ENCODE data around the gene ZFAND3. TPM values are rescaled to one million over a fixed set of nuclear protein-coding genes. Genes with fewer than 3 reads are reported as not detected.

The ZFAND3 gene
- total RNA-seq, 1 experiment from 2014 or later = 47.2 TPM

DNA sequence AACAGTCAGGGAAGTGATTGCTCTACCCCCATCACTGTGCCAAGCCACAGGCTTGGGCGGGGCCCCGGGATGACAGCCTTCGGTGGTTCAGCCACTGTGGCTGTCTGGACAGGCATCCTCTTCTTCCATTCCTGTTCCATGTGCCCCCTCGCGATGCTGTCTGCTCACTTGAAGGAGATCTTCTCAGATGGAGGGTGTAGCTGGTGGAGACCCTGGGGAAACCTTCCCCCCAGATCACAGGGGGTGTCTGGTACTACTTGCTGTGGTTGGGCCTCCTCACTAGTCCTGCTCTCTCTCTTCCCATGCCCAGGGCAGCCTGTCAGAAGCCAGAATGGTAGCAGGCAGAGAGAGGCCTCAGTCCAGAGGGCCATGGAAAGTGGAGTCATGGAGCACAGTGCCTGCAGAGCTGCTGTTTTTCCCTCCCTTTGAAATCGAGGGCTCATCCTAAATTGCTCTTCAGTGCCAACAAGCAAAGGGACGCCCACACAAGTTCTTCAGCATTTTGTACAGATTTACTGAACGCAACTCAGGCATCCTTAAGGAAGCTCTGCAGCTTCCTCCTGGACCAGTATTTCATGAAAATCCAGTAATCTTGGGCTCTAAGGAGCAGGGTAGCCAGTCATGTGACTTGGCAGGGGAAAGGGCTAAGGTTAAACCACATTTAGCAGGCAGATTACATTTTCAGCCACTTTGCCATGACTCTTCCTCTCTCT lies 326.6 kb downstream of the ZFAND3 start:
- Histone ChIP-seq H3K79me2 (ENCODE audit: insufficient read depth, low read length) (no peaks in the 10 kb centered on the region), H3K9me2 (ENCODE audit: insufficient read depth) (no peaks in the 10 kb centered on the region), H3K36me3 (ENCODE audit: control insufficient read depth in 1 of 2, insufficient read depth in 2 of 2, low read length in 2 of 2) (no peaks in the 10 kb centered on the region), H3K27me3 (ENCODE audit: insufficient read depth, low read length) (no peaks in the 10 kb centered on the region), H3K4me3 (replicated peaks in 1 of 2; ENCODE audit: low read depth in 1 of 2, low read length in 2 of 2) (no peak overlapping the region), H4K20me1 (ENCODE audit: insufficient read depth) (no peaks in the 10 kb centered on the region), H2AFZ (ENCODE audit: low read depth, low read length, poor library complexity, severe bottlenecking) (no peak overlapping the region), H3K9ac (ENCODE audit: low read length) (no peak overlapping the region), H3K9me3 (ENCODE audit: control insufficient read depth in 1 of 2, insufficient read depth in 1 of 2, low read depth in 1 of 2, low read length in 2 of 2) (no peaks in the 10 kb centered on the region), H3K27ac (ENCODE audit: low read depth, low read length) (no peak overlapping the region), H3K4me1 (ENCODE audit: control insufficient read depth in 1 of 2, insufficient read depth in 2 of 2, low read length in 2 of 2) (no peaks in the 10 kb centered on the region), H3K4me2 (ENCODE audit: low read length) (no peak overlapping the region)
- RAD21 ChIA-PET (ENCODE audit: low non-redundant PET in 1 of 2, low total read pairs in 2 of 2, uncharacterized antibody in 2 of 2, unreplicated experiment in 2 of 2) = no interaction called here
- ATAC-seq (no peak), DNase-seq (ENCODE audit: low read depth, low spot score) (no peak)
- CTCF ChIA-PET = no interaction called here
- no TSS peak for BruUV-seq (replicated peaks)
- POLR2A ChIA-PET = no interaction called here
- TF ChIP-seq EZH2phosphoT487 (IDR thresholded peaks at IDR 0.05; ENCODE audit: borderline replicate concordance) (no peak), SRF (IDR thresholded peaks at IDR 0.05; ENCODE audit: low read depth) (no peak), ZNF274 (IDR thresholded peaks at IDR 0.05; ENCODE audit: low read depth, low read length) (no peak), CEBPB (IDR thresholded peaks at IDR 0.05; ENCODE audit: low read depth) (no peak), SP1 (IDR thresholded peaks at IDR 0.05; ENCODE audit: low read depth) (no peak), EZH2 (IDR thresholded peaks at IDR 0.05) (no peak), ELF1 (IDR thresholded peaks at IDR 0.05; ENCODE audit: borderline replicate concordance, low read depth) (no peak), TCF7L2 (IDR thresholded peaks at IDR 0.05; ENCODE audit: borderline replicate concordance, extremely low read depth, insufficient read depth, insufficient read length) (no peak), SIN3A (IDR thresholded peaks at IDR 0.05; ENCODE audit: low read depth) (no peak), EGR1 (IDR thresholded peaks at IDR 0.05; ENCODE audit: low read depth) (no peak), RAD21 (IDR thresholded peaks at IDR 0.05; ENCODE audit: low read depth) (no peak)
- TF ChIP-seq, protein P1, sequence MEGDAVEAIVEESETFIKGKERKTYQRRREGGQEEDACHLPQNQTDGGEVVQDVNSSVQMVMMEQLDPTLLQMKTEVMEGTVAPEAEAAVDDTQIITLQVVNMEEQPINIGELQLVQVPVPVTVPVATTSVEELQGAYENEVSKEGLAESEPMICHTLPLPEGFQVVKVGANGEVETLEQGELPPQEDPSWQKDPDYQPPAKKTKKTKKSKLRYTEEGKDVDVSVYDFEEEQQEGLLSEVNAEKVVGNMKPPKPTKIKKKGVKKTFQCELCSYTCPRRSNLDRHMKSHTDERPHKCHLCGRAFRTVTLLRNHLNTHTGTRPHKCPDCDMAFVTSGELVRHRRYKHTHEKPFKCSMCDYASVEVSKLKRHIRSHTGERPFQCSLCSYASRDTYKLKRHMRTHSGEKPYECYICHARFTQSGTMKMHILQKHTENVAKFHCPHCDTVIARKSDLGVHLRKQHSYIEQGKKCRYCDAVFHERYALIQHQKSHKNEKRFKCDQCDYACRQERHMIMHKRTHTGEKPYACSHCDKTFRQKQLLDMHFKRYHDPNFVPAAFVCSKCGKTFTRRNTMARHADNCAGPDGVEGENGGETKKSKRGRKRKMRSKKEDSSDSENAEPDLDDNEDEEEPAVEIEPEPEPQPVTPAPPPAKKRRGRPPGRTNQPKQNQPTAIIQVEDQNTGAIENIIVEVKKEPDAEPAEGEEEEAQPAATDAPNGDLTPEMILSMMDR (IDR thresholded peaks at IDR 0.05 in 2 of 3, conservative IDR thresholded peaks at IDR 0.05 in 1 of 3; ENCODE audit: borderline replicate concordance in 1 of 3, insufficient read depth in 1 of 3, low read depth in 2 of 3, low read length in 2 of 3) = no peak
- TF ChIP-seq, protein P2, sequence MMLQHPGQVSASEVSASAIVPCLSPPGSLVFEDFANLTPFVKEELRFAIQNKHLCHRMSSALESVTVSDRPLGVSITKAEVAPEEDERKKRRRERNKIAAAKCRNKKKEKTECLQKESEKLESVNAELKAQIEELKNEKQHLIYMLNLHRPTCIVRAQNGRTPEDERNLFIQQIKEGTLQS (IDR thresholded peaks at IDR 0.05) = no peak
- TF ChIP-seq, protein P3, sequence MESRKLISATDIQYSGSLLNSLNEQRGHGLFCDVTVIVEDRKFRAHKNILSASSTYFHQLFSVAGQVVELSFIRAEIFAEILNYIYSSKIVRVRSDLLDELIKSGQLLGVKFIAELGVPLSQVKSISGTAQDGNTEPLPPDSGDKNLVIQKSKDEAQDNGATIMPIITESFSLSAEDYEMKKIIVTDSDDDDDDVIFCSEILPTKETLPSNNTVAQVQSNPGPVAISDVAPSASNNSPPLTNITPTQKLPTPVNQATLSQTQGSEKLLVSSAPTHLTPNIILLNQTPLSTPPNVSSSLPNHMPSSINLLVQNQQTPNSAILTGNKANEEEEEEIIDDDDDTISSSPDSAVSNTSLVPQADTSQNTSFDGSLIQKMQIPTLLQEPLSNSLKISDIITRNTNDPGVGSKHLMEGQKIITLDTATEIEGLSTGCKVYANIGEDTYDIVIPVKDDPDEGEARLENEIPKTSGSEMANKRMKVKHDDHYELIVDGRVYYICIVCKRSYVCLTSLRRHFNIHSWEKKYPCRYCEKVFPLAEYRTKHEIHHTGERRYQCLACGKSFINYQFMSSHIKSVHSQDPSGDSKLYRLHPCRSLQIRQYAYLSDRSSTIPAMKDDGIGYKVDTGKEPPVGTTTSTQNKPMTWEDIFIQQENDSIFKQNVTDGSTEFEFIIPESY (IDR thresholded peaks at IDR 0.05; ENCODE audit: extremely low read depth, insufficient replicate concordance, low read length) = no peak
- TF ChIP-seq, protein P4, sequence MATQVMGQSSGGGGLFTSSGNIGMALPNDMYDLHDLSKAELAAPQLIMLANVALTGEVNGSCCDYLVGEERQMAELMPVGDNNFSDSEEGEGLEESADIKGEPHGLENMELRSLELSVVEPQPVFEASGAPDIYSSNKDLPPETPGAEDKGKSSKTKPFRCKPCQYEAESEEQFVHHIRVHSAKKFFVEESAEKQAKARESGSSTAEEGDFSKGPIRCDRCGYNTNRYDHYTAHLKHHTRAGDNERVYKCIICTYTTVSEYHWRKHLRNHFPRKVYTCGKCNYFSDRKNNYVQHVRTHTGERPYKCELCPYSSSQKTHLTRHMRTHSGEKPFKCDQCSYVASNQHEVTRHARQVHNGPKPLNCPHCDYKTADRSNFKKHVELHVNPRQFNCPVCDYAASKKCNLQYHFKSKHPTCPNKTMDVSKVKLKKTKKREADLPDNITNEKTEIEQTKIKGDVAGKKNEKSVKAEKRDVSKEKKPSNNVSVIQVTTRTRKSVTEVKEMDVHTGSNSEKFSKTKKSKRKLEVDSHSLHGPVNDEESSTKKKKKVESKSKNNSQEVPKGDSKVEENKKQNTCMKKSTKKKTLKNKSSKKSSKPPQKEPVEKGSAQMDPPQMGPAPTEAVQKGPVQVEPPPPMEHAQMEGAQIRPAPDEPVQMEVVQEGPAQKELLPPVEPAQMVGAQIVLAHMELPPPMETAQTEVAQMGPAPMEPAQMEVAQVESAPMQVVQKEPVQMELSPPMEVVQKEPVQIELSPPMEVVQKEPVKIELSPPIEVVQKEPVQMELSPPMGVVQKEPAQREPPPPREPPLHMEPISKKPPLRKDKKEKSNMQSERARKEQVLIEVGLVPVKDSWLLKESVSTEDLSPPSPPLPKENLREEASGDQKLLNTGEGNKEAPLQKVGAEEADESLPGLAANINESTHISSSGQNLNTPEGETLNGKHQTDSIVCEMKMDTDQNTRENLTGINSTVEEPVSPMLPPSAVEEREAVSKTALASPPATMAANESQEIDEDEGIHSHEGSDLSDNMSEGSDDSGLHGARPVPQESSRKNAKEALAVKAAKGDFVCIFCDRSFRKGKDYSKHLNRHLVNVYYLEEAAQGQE (IDR thresholded peaks at IDR 0.05; ENCODE audit: low read depth) = no peak
- intact Hi-C loops (cut with micrococcal nuclease) = no loop called here
